Activated CD4-positive, CD25-positive, alpha-beta regulatory T cell treated with anti-CD3 and anti-CD28 coated beads, Interleukin-2, amount 50 U/mL, for 16 hours (primary cell): ENCODE data around the gene HOXB3.
"Not testable (repeated sequence)": the region's sequence is repeated elsewhere in the genome, so short reads cannot be mapped to it uniquely, and the experiment has no call there.

ENCODE experiments used
- DNase-seq: peaks from one replicate; pipeline ENCODE4 v3.0.0-alpha.2; 2020; ENCODE audit warnings: low read depth, low spot score

The HOXB3 gene

GRCh38 chr17:48545539-48545938 is 44.5 kb downstream of the HOXB3 start:
- DNase-seq, result no peak

GRCh38 chr17:48545022-48545375 is 45.0 kb downstream of the HOXB3 start, which contains the start of gene HOXB2:
Gene HOXB2 (minus strand): TSS chr17:48545109. CDS start chr17:48544911, 198 bp downstream.
- no peak for DNase-seq

DNA sequence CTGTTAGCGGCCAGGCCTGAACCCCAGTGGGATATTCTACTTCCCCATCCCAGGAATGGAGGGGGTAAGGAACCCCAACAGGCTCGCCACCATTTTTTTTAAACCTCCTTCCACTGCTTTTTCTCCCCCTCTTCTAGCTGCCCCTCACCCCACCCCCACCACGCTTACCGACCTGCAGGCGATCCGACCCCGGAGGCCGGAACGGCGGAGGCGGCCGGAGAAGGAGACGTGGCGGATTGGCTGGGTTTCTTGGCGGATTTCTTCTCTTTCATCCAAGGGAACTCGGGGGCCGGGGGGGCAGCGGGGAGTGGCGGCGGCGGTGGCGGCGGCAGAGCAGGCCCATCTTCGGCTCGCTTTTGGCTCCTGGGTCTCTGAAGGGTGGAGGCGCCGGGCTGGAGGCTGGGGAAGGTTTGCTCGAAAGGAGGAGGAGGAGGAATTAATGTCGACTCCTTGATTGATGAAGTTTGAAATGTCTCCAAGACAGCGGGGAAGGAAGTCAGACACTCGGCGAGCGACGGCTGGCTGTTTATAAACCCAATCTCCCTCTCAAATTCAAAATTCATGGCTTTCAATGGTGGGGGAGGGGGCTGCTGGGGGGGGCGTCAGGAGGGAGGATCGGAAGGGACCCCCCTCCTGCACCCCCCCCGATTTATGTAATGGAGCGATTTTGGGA is 45.6 kb downstream of the HOXB3 start:
- DNase-seq, result no peak

GRCh38 chr17:48543854-48544348 is 46.1 kb downstream of the HOXB3 start:
- DNase-seq, result no peak

GRCh38 chr17:48543107-48543853 is 46.8 kb downstream of the HOXB3 start:
- peak; percentile 9 for DNase-seq

- no peak for DNase-seq
These were observed 47.3 kb downstream of the HOXB3 start for GRCh38 chr17:48542698-48543106.

DNA sequence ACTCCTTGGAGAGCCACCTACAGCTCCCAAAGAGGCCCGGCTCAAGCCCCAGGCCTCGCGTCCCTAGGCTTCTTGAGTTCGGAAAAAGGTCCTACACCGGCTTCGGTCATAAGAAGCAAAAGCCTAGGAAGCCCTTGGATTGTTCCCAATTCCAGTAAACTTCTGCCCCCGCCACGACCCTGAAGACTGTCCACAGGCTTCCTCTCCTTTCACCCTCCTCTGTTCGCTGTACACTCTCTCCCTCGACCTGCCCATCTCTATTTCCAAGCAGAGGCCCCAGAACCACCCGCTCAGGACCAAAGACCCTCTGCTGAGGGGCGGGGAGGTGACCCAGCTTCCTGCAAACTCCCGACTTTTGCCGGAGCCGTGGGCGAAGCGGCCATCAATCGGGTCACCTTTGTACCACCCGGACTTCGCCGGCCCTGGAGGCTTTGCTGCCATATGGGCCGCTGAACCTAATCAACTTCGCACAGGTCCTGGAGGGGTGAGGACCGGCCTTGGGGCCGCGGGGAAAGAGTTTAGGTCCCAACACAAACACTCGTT is 47.9 kb downstream of the HOXB3 start:
- no peak for DNase-seq

DNA sequence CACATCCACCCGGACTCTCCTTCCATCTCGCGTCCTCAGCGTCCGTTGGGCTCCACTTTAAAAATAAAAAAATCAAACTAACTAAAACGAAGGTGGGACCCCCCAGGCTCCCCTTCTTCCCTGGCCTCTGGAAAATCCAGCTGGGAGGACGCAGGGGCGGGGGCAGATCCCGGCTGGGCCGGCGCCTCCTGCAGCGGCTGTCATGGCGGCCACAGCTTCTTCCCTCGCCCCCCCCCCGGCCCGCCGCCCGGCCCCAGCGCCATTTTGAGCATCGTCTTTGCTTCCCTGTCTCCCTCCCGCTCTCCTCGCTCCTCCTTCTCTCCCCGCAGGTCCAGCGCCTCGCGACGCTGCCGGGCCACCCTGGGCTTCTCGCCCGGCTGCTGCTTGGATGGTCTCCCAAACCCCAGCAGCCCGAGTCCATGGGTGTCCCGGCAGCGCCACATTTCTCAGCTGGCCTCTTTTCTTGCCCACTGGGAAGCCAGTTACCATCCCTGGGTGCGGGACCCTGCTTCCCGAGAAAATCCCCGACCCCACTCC is 48.4 kb downstream of the HOXB3 start:
- no peak for DNase-seq

- DNase-seq, result no peak
These were observed 48.9 kb downstream of the HOXB3 start for GRCh38 chr17:48541036-48541576.

DNA sequence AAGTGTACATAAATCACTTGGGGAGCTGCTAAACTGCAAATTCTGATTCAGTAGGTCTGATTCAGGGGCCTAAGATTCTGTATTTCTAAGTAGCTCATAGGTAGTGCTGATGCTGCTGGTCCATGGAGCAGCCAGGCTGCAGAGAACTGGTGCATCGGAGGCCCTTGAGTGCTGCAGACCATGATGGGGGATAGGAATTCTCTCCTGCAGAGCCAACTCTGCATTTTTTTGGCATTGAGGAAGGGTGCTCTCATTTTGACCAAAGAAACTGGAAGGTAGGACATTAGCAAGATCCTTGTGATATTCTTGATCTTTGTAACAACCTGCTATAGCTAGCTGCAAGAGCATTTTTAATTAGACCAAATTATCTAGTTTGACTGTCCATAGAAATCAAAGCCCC is 49.8 kb downstream of the HOXB3 start:
- no peak for DNase-seq

DNA sequence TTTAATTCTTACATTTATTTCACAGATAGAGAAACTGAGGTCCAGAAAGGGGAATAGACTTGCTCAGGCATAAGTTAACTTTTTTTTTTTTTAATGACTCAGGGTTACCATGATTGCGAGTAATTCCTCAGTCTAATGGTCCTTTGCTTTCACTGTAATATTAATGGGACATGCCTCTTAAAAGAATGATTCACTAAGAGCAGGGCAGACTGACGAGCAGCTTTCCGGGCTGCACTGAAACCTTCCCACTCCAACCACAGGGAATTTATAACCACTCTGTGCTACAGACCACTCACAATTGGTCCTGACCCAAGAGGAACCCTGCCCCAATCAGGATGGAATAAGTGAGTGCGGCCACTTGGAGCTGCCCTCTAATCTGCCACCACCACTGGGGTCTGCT is 50.9 kb downstream of the HOXB3 start:
- no peak for DNase-seq

- DNase-seq, result no peak
These were observed 52.7 kb downstream of the HOXB3 start for GRCh38 chr17:48537316-48537715.

- DNase-seq, result not testable (repeated sequence)
These were observed 54.1 kb downstream of the HOXB3 start for GRCh38 chr17:48535793-48536559.

- DNase-seq, result no peak
These were observed 57.8 kb downstream of the HOXB3 start for GRCh38 chr17:48532261-48532660.

GRCh38 chr17:48530887-48531272 is 59.2 kb downstream of the HOXB3 start, which contains the start of gene HOXB1:
Gene HOXB1 (minus strand): TSS chr17:48531011. CDS start chr17:48530904, 107 bp downstream.
- DNase-seq, result no peak

GRCh38 chr17:48530208-48530886 is 59.7 kb downstream of the HOXB3 start:
- DNase-seq, result no peak

GRCh38 chr17:48529683-48530009 is 60.4 kb downstream of the HOXB3 start:
- no peak for DNase-seq

GRCh38 chr17:48528936-48529682 is 60.9 kb downstream of the HOXB3 start:
- no peak for DNase-seq

DNA sequence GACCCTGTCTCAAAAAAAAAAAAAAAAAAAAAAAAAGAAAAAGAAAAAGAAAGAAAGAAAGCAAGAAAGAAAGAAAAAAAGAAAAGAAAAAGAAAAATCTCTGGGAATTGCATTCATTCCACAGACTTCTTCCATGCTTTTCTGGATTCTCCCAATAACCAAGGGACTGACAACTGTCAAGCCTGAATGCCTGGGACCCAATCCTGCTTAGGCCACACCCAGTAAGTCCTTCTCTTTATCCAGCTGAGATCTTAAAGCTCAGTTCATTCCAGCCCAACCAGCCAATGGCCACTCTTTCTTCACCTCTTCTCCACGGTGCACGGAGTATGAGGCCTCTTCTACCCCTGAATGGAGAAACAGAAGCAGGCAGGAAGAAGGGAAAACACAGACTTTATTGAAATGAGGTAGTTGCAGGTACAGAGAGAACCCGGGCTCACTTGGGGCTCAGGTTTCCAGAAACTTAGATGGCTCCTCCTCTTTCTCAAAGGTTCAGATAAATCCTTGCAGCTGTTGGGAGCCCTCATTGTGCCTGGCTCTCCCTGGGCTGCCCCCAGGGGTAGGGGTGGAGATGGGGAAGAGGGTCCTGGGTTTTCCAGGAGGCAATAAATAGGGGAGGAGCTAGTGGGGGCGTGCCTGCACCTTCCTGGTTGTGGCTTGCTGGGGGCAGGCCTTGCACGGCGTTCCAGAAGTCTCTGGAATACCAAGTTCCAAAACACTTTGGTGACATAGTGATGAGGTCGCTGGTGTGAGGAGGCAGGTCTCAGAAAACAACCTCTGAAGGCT is 61.7 kb downstream of the HOXB3 start:
- DNase-seq, result no peak
